Prostate gland (tissue), 2 donors: ENCODE results near the gene ST6GALNAC3. TPM values are rescaled to one million over a fixed set of nuclear protein-coding genes. Genes with fewer than 3 reads are reported as not detected.

Source experiments
- DNase-seq: peaks from one replicate; pipeline ENCODE4 v3.0.0-alpha.2; 2019; ENCODE audit warnings: low spot score
- H3K27ac ChIP-seq, 2 donors: fragments of 200-600 bp; sonication (generic); 2 replicates each; pipeline ENCODE4 v1.5.1; 2017 to 2019
- H3K27me3 ChIP-seq: fragments of 200-600 bp; sonication (generic); replicated peaks from 2 replicates; pipeline ENCODE4 v1.5.1; 2019; ENCODE audit not compliant: insufficient read depth
- H3K36me3 ChIP-seq, 2 donors: fragments of 200-600 bp; sonication (generic); 1 replicate in 1 of 2; 2 replicates in 1 of 2; pipeline versions ENCODE4 v1.5.1 to v1.8.1; 2017 to 2019
- H3K4me1 ChIP-seq: fragments of 200-600 bp; sonication (generic); replicated peaks from 2 replicates; pipeline ENCODE4 v1.5.1; 2019
- H3K4me3 ChIP-seq, 2 donors: fragments of 200-600 bp; sonication (generic); 2 replicates each; pipeline ENCODE4 v1.5.1; 2017 to 2019
- H3K9me3 ChIP-seq: fragments of 200-600 bp; sonication (generic); 2 replicates; pipeline ENCODE4 v1.5.1; 2017
- CTCF ChIP-seq, 4 experiments: fragments of 200-600 bp in 2 of 4; fragments of 450-650 bp in 2 of 4; sonication (generic) in 2 of 4; IDR thresholded peaks; 1 replicate in 3 of 4; 2 replicates in 1 of 4; pipeline ENCODE4 v1.5.1; 2016 to 2019; ENCODE audit warnings: antibody characterized with exemption in 4 of 4, mild to moderate bottlenecking in 2 of 4, moderate library complexity in 2 of 4
- POLR2A ChIP-seq: fragments of 450-650 bp; IDR thresholded peaks from one replicate; pipeline ENCODE4 v1.6.1; 2016; ENCODE audit warnings: antibody characterized with exemption, mild to moderate bottlenecking
- POLR2AphosphoS5 ChIP-seq: sonication (generic); formaldehyde crosslinking; IDR thresholded peaks from one replicate; pipeline ENCODE4 v1.6.1; 2017; ENCODE audit warnings: antibody characterized with exemption
- WGBS: methylation state at CpG from one replicate; pipeline ENCODE4 v1.1.5; 2018; 5-methylcytosine and 5-hydroxymethylcytosine counted together
- intact Hi-C: fragments of 100-400 bp; cut with DNase I; formaldehyde crosslinking; loops from one replicate; pipeline ENCODE4 v1.14.2; 2022
- total RNA-seq, 2 donors: library from RNA; depleted of rRNA; stranded (reverse); fragments of >200 nt; gene quantifications; one replicate each; pipeline ENCODE4 v1.1.0, GENCODE V29; 2016

ST6GALNAC3 gene
- total RNA-seq, 2 donors from 2014 or later: 0.41 to 0.80 TPM

- DNase-seq: no peak
- no peak overlapping the region for H3K27ac ChIP-seq
- WGBS: 86% methylated on average over 5 of the region's 5 CpGs
- no peaks in the 10 kb centered on the region for H3K4me1 ChIP-seq
- H3K4me3 ChIP-seq: no peak overlapping the region
- no peaks in the 10 kb centered on the region for H3K27me3 ChIP-seq
- no peak for TF ChIP-seq POLR2A
- TF ChIP-seq POLR2AphosphoS5: no peak
- TF ChIP-seq CTCF (IDR thresholded peaks at IDR 0.05): no peak
- H3K9me3 ChIP-seq: no peaks in the 10 kb centered on the region
- intact Hi-C loops: no loop called here
- H3K36me3 ChIP-seq: no peaks in the 10 kb centered on the region
Measured at GRCh38 chr1:76185207-76185606, 110.7 kb downstream of the ST6GALNAC3 start.

- H3K4me3 ChIP-seq: no peak overlapping the region
- H3K36me3 ChIP-seq: no peaks in the 10 kb centered on the region
- no peaks in the 10 kb centered on the region for H3K4me1 ChIP-seq
- H3K9me3 ChIP-seq: no peaks in the 10 kb centered on the region
- no peak for TF ChIP-seq POLR2A
- TF ChIP-seq POLR2AphosphoS5: no peak
- TF ChIP-seq CTCF (IDR thresholded peaks at IDR 0.05): no peak
- H3K27me3 ChIP-seq: no peaks in the 10 kb centered on the region
- DNase-seq: no peak
- intact Hi-C loops: no loop called here
- H3K27ac ChIP-seq: no peak overlapping the region
- WGBS: 70% methylated on average over 6 of the region's 6 CpGs
Measured at GRCh38 chr1:76186554-76187170, 112.1 kb downstream of the ST6GALNAC3 start.

- DNase-seq: no peak
- 84% methylated on average over 3 of the region's 3 CpGs for WGBS
- Histone ChIP-seq H3K27ac (no peak overlapping the region), H3K4me3 (no peak overlapping the region), H3K9me3 (no peaks in the 10 kb centered on the region), H3K27me3 (no peaks in the 10 kb centered on the region), H3K36me3 (no peaks in the 10 kb centered on the region), H3K4me1 (no peaks in the 10 kb centered on the region)
- no peak for TF ChIP-seq POLR2AphosphoS5
- no peak for TF ChIP-seq CTCF (IDR thresholded peaks at IDR 0.05)
- TF ChIP-seq POLR2A: no peak
- intact Hi-C loops: no loop called here
Measured at GRCh38 chr1:76187436-76187835, 112.9 kb downstream of the ST6GALNAC3 start.

- no peaks in the 10 kb centered on the region for H3K9me3 ChIP-seq
- no peak for DNase-seq
- TF ChIP-seq POLR2AphosphoS5: no peak
- no peak for TF ChIP-seq CTCF (IDR thresholded peaks at IDR 0.05)
- TF ChIP-seq POLR2A: no peak
- intact Hi-C loops: no loop called here
- no peaks in the 10 kb centered on the region for H3K36me3 ChIP-seq
- H3K4me3 ChIP-seq: no peak overlapping the region
- no peak overlapping the region for H3K27ac ChIP-seq
- no peaks in the 10 kb centered on the region for H3K27me3 ChIP-seq
- WGBS: 49% methylated on average over 2 of the region's 2 CpGs
- no peaks in the 10 kb centered on the region for H3K4me1 ChIP-seq
Measured at GRCh38 chr1:76189310-76189709, 114.8 kb downstream of the ST6GALNAC3 start.

- Histone ChIP-seq H3K27ac (no peak overlapping the region), H3K27me3 (no peaks in the 10 kb centered on the region), H3K9me3 (no peaks in the 10 kb centered on the region), H3K36me3 (no peaks in the 10 kb centered on the region), H3K4me1 (no peaks in the 10 kb centered on the region), H3K4me3 (no peak overlapping the region)
- no peak for TF ChIP-seq CTCF (IDR thresholded peaks at IDR 0.05)
- TF ChIP-seq POLR2A: no peak
- no peak for TF ChIP-seq POLR2AphosphoS5
- WGBS: 69% methylated on average over 4 of the region's 4 CpGs
- no peak for DNase-seq
- intact Hi-C loops: no loop called here
Measured at GRCh38 chr1:76190749-76191424, 116.3 kb downstream of the ST6GALNAC3 start.
